Left renal cortex interstitium (tissue), 4 donors: ENCODE measurements around the gene MACROH2A1. TPM values are rescaled to one million over a fixed set of nuclear protein-coding genes. Genes with fewer than 3 reads are reported as not detected.

ENCODE experiments used
- DNase-seq, 4 donors: peaks; one replicate each; pipeline ENCODE4 v3.0.0-alpha.2; 2013; ENCODE audit warnings: low read depth in 4 of 4, low spot score in 2 of 4, missing footprints in 1 of 4
- polyA plus RNA-seq, 4 donors: library from polyadenylated mRNA; unstranded; fragments of 120-200 nt; gene quantifications; one replicate each; pipeline ENCODE4 v1.2.1, GENCODE V29; 2013; ENCODE audit not compliant: insufficient read length in 4 of 4

The MACROH2A1 gene
- polyA plus RNA-seq, 4 donors, result 189 to 265 (median 225) TPM

GRCh38 chr5:135320718-135321484 lies 78.1 kb downstream of the MACROH2A1 start:
- no peak for DNase-seq

DNA sequence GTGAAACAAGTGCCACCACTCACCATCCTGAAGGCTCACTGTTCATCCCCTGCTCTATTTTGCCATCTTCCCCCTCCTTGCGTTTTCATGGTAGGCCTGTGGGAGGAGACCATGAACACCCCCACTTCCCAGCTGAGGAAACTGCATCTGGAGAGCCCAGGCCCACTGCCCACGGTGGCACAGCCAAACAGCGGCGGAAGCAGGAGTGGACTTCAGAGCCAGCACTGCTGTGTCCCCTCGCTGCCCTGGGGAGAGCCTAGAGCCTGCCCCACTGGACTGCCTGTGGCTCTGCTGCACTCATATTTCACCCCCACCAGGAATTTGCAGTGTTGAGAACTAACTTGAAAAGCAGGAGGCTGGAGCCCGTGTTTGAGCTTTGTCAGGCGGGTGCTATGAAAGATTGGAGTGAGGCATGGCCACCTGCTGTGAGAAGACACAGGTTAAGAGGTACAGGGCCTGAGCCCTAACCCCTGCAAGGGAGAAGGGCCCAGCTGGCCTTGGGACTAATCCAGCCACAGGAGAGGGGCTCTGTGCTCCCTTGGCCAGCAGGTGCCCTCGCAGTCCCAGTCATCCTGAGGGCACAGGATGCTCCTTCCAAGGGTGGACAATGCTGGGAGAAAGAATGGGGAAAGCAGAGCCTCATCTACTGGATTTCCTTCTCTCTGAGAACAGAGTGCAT lies 79.0 kb downstream of the MACROH2A1 start:
- no peak for DNase-seq

GRCh38 chr5:135319458-135319857 lies 79.6 kb downstream of the MACROH2A1 start:
- DNase-seq, result no peak

- no peak for DNase-seq
Measured at GRCh38 chr5:135318924-135319323, 80.1 kb downstream of the MACROH2A1 start.

GRCh38 chr5:135318037-135318436 lies 81.0 kb downstream of the MACROH2A1 start:
- no peak for DNase-seq

GRCh38 chr5:135317286-135317685 lies 81.7 kb downstream of the MACROH2A1 start:
- DNase-seq, result no peak

DNA sequence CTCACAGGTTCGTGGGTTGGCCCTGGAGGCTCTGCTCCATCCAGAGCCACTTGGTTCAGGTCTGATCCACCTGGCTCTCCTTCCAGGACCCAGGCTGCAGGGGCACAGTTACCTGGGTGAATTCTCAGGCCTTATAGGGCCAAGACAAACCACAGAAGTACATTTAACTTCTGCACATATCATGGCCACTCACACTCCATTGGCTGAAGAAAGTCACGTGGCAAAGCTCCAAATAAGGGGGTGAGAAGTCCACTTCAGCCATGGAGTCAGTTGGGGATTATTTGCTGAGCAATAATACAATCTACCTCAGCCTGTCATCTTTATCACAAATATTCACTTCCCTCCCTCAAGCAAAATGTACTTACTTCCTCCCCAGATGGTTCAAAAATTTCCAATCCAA lies 83.6 kb downstream of the MACROH2A1 start:
- DNase-seq, result no peak

GRCh38 chr5:135313946-135314345 lies 85.1 kb downstream of the MACROH2A1 start:
- DNase-seq, result no peak

- no peak for DNase-seq
Measured at GRCh38 chr5:135313405-135313804, 85.6 kb downstream of the MACROH2A1 start.

DNA sequence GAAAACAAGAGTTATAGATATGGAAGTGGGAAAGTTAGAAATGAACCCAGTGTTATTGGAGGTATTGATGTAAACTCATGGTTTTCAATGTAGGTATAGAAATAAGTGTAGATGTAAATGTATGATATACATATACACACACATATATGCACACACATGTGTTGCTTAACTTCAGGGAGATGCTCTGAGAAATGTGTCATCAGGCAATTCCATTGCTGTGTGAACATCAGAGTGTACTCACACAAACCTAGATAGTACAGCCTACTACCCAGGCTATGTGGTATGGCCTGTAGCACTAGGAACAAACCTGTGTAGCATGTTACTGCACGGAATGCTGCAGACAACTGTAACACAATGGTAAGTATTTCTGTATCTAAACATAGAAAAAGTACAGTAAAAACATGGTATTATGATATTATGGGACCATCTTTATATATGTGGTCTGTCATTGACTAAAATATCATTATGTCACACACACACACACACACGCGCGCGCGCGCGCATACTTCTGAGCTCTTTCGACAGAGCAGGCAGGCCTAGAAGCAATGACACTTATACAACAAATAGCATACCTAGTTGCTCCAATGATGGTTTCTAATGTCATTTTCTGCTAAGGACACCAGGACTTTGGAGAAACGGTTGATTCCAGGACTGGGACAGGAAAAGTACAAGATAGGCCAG lies 86.6 kb downstream of the MACROH2A1 start:
- no peak for DNase-seq

DNA sequence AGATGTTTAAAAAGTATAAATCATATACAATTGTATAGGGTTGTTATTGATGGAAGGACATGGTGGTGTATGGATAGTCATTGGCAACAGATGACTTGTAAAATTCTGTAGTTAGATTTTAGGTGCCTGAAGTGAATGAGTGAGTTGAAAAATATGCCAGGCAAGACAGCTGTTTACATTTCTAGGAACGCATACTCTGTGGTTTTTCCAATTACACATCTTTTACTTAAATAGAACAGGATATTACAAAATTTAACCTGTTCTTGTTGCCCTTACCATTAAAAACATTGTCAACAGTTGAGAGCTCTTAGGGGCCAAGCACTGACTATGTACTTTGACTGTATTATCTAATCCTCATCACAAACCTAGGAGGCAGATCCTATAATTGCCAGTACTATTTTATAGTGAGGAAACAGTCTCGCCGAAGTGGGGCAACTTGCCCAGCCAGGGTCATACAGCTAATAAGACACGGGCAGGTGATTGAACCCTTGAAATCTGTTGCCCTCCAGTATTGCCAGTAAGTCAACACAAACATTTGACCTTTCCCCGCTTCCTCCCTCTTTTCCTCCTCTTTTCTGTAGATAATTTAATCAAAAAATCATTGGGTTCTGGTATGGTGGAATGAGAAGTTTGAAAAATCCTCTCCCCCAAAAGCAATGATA lies 88.6 kb downstream of the MACROH2A1 start:
- DNase-seq, result no peak

DNA sequence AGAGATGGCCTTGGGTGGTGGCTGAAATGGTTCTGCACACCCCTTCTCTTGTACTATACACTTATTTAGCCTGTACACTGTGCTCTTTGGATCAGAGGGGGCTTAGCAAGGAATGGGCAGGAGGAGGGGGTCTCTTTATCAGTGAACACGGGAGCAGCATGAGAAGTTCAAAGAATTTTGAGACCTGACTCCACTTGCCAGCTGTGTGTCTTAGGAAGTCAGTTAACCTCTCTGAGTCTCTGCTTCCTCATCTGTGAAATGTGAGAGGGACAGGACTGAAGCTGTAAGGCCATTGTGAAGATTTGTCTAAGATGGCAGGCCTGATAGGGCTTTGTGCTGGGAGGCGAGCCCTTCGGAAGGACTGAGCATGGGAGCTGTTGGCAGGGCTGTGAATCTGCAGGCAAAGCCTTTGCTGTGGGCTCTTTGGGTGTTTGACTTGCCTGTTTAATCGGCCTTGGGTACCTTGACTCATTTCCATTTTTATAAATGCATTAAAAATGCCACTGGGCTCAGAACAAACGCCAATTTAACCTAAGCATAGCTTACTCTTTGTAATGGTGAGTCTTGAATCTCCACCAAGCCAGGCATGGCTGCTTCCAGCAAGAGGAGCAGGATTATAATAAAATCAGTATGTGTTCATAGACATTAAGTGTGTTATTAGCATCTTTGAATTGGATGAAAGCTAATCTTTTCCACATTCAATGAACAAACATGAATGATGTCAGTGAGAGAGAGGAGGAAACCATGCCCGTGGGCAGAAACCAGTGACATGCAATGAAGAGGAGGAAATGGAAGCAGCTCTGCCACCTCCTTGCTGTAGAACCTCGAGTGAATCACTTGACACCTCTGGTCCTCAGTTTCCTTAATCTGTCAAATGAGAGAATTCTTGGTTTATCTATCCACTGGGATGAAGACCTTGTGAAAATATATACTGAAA lies 89.4 kb downstream of the MACROH2A1 start:
- no peak for DNase-seq

- DNase-seq, result no peak
Measured at GRCh38 chr5:135308752-135309151, 90.3 kb downstream of the MACROH2A1 start.

DNA sequence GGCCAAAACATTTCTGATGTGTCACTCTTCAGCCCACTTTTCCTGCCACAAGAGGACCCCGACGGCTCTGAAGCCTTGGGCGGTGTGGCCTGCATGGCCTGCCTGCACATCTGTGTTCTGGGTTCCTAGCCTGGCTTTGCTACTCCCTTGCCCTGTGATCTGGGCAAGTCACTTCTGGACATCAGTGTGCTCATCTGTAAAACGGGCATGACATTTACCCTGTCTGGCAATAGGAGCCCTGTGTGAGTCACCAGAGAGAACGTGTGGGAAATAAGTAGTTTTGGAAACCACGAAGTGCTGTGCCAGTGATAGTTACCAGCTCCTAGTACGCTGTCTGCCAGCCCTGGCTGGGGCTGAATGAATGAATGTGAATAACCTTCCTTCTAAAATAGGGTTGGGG lies 90.8 kb downstream of the MACROH2A1 start:
- DNase-seq, result no peak

DNA sequence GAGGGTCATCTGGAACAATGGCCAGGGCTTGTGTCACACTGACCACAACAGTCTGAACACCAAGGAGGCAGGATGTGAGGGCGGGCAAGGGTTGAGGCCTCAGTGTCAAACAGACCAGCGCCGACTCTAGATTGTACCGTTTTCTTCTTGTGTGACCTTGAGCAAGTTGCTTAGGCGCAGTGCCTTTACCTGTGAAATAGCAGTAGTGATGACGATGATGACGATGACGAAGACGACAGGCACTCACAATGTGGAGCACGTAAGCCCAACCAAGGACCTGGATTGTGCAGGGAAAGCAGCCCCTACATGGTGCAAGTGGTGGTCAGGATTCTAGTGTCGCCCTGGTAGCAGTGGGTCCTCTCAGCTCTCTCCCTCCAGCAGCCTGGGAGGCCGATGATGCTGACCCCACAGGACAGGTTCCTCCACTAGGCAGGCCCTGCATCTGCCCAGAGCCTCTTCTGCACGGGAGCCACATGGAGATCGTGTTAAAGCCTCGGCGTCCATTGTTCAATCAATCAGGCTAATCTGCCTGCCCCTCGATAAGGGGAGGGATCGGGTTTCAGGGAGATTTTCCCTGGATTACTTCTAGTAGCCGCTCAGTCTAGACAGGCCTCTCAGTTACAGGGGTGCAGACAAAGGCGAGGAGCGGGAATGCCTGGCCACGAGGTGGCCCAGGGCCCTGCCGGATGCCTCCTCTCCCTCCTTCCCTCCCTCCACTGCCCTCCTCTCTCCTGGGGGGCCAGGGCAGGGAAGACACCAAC lies 91.7 kb downstream of the MACROH2A1 start:
- no peak for DNase-seq

DNA sequence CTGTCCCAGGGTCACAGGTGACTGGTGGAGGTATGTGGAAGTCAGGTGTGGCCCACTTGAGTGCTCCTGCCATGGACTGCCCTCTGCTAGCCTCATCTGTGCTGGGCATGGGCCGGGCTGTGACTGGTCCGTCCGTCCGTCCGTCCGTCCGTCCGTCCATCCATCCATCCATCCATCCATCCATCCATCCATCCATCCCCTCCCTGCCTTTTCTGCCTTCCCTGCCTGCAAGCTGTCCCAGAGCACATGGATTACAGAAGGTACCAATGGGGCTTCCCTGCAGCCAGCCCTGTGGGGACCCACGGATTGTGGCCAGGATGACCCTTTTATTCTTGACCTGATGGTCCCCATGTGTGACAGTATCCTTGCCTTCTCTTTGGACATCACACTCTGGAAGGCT lies 92.5 kb downstream of the MACROH2A1 start:
- DNase-seq, result no peak

DNA sequence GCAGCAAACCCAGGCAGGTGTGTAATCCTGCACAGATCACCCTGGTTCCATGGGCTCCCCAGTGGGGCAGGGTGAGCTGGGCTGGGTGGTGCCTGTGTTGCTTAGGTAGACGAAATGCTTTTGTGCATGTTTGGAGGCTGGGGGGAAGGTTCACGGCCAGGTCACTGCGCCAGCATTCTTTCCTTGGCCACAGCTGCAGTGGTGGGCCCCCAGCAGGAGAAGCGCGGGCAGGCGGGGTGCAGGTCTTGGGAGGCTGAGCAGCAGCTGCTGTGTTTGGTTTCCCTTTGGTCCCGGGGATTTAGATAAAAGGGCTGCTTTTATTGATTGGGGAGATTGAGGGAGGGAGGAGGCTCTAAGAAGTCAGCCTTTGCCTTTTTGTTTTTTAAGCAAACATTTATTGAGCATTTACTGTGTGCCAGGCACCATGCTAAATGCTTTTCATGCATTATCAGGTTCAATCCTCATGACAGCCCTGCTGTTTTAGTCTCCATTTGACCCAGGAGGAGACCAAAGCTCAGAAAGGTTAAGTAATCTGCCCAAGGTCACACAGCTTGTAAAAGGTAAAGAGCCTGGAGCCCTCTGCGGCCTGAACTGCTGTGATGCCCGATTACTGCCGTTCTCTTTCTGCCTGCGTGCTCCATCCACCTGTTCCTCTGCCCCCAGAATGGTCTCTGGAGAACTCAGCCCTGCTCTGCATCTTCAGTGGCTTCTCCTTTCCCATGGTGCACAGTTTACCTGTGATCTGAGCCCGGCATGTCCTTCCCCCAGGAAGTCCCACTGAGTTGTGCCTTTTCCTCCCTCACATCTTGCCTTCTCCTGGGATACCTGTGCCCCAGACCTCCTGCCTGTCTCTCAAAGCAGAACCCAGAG lies 94.4 kb downstream of the MACROH2A1 start:
- peak in 2 of 4 donors; percentile 31 to 39 for DNase-seq

DNA sequence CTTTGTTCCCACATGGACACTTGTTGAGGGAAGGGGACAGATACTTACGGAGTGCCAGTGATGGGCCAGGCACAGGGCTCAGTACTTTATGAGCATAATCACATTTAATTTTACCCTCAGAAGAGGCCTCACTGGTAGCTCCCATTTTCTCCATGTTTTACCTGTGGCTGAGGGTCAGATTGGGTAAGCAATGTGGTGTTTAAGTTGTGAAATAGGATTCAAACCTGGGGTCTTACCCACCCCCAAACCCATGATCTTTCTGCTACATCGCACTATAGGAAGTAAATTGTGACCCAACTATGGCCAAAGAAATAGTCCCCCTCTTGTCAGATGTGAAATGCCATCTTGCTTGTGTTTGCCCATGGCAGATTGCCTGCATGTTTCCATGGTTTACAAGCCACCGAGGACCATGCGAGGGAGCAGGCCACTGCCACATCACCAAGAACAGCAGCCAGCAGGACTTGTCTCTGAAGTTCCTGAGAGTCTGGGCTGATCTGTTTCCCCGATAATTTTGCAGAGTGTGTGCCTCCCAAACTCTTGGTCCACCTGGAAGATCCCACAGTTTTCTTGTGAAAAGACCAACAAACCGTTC lies 95.4 kb downstream of the MACROH2A1 start:
- peak in 1 of 4 donors; percentile 9 for DNase-seq
